Neural crest cell (in vitro differentiated cells): Measurements from ENCODE around the gene DIS3L2. TPM values are rescaled to one million over a fixed set of nuclear protein-coding genes. Genes with fewer than 3 reads are reported as not detected.

Experiments
- DNase-seq: peaks from one replicate; pipeline ENCODE4 v3.0.0; 2021; ENCODE audit warnings: low read depth, mixed read lengths, low spot score
- H3K27ac Mint-ChIP-seq: one replicate; pipeline ENCODE4 v1.8.0; 2021; ENCODE audit warnings: mild to moderate bottlenecking, mixed read lengths; ENCODE audit not compliant: unreplicated experiment
- H3K27me3 Mint-ChIP-seq: 2 replicates; pipeline ENCODE4 v1.8.0; 2021; ENCODE audit warnings: low read depth, mild to moderate bottlenecking, mixed read lengths
- H3K36me3 Mint-ChIP-seq: 2 replicates; pipeline ENCODE4 v1.8.0; 2021; ENCODE audit warnings: low read depth, mild to moderate bottlenecking, mixed read lengths
- H3K4me1 Mint-ChIP-seq: 2 replicates; pipeline ENCODE4 v1.8.0; 2021; ENCODE audit warnings: mixed read lengths
- H3K4me3 Mint-ChIP-seq: one replicate; pipeline ENCODE4 v1.8.0; 2021; ENCODE audit warnings: mild to moderate bottlenecking, mixed read lengths
- H3K9me3 Mint-ChIP-seq: 2 replicates; pipeline ENCODE4 v1.8.0; 2021; ENCODE audit warnings: mixed read lengths
- total RNA-seq: library from RNA; stranded (reverse); gene quantifications from 2 replicates; pipeline ENCODE4 v1.2.1, GENCODE V29; 2021
- TF ChIP-seq, protein P1 (sequence below): fragments of 200-600 bp; sonication (generic); conservative IDR thresholded peaks from 2 replicates; pipeline ENCODE4 v1.5.0; 2021; ENCODE audit warnings: antibody characterized with exemption, mild to moderate bottlenecking

Gene DIS3L2
- total RNA-seq, 1 donor from 2014 or later = 51.9 TPM

DNA sequence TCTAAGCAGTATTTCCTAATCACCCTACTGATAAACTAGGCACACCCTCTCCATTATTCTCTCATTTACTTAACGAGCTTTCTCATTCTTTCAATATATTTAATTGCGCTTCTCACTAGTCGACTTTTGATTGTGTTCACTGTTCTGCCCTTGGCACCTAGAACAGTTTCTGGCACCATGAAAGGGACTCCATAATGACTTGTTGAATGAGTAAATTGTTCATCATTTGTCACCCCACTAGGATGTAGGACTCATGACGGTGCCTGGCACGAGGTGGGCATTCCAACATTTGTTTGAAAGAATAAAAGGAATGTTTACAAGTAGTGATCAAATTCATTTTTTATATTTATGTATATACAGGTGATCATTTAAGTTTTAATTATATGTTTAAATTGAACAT, 123.7 kb downstream of the DIS3L2 start:
- Mint-ChIP-seq H3K36me3 (peaks cover 11% of the 10 kb centered on the region), H3K27me3 (no peaks in the 10 kb centered on the region), H3K27ac (no peak overlapping the region), H3K4me3 (no peak overlapping the region), H3K4me1 (peaks cover 1% of the 10 kb centered on the region), H3K9me3 (peaks cover 2% of the 10 kb centered on the region)
- TF ChIP-seq, protein P1, sequence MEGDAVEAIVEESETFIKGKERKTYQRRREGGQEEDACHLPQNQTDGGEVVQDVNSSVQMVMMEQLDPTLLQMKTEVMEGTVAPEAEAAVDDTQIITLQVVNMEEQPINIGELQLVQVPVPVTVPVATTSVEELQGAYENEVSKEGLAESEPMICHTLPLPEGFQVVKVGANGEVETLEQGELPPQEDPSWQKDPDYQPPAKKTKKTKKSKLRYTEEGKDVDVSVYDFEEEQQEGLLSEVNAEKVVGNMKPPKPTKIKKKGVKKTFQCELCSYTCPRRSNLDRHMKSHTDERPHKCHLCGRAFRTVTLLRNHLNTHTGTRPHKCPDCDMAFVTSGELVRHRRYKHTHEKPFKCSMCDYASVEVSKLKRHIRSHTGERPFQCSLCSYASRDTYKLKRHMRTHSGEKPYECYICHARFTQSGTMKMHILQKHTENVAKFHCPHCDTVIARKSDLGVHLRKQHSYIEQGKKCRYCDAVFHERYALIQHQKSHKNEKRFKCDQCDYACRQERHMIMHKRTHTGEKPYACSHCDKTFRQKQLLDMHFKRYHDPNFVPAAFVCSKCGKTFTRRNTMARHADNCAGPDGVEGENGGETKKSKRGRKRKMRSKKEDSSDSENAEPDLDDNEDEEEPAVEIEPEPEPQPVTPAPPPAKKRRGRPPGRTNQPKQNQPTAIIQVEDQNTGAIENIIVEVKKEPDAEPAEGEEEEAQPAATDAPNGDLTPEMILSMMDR = no peak
- DNase-seq = no peak

DNA sequence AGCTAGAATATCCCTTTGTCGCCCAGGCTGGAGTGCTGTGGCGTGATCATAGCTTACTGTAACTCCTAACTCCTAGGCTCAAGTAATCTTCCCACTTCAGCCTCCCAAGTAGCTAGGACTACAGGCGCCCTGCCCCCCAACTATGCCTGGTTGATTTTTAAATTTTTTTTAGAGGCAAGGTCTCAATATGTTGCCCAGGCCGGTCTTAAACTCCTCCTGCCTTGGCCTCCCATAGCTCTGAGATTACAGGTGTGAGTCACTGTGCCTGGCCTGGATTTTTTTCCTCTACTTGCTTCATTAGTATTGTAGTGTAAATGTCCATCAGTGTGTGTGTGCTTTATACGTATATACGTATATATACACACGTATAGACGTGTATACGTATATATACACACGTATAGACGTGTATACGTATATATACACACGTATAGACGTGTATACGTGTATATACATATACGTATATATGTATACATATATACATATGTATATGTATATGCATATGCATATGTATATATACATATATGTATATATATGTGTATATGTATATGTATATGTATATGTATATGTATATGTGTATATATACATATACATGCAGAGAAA, 124.4 kb downstream of the DIS3L2 start:
- DNase-seq = no peak
- no peak overlapping the region for H3K27ac Mint-ChIP-seq
- H3K4me1 Mint-ChIP-seq = peaks cover 6% of the 10 kb centered on the region
- no peak overlapping the region for H3K4me3 Mint-ChIP-seq
- H3K9me3 Mint-ChIP-seq = peaks cover 2% of the 10 kb centered on the region
- H3K27me3 Mint-ChIP-seq = no peaks in the 10 kb centered on the region
- TF ChIP-seq, protein P1 = no peak
- peaks cover 13% of the 10 kb centered on the region for H3K36me3 Mint-ChIP-seq

DNA sequence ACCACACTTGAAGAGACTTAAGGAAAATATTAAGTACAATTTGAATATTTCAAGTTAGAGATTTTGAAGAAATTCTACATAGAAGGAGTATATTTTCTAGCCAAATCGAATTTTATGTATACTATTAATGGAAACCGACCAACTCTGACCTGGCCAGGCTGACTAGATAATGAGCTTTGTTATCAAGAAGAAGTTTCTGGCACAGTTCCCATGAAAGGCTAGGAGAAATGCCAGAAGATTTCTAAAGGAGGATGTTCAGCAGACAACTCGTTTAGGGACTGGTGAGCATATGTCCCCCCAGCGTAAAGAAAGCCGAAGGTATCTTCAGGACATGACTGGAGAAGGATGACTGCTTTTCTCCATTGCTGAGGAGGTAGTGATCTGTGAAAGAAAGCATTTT, 127.3 kb downstream of the DIS3L2 start:
- DNase-seq = no peak
- Mint-ChIP-seq H3K27ac (no peak overlapping the region), H3K36me3 (peaks cover 26% of the 10 kb centered on the region), H3K9me3 (peaks cover 5% of the 10 kb centered on the region), H3K4me3 (no peak overlapping the region), H3K4me1 (peaks cover 11% of the 10 kb centered on the region), H3K27me3 (no peaks in the 10 kb centered on the region)
- TF ChIP-seq, protein P1 = no peak

GRCh38 chr2:232094201-232094600, 132.7 kb downstream of the DIS3L2 start:
- H3K9me3 Mint-ChIP-seq = peaks cover 17% of the 10 kb centered on the region
- H3K27ac Mint-ChIP-seq = peak overlapping the region; percentile 29
- H3K27me3 Mint-ChIP-seq = no peaks in the 10 kb centered on the region
- no peak for DNase-seq
- H3K36me3 Mint-ChIP-seq = peaks cover 63% of the 10 kb centered on the region
- TF ChIP-seq, protein P1 = no peak
- H3K4me3 Mint-ChIP-seq = no peak overlapping the region
- H3K4me1 Mint-ChIP-seq = peaks cover 11% of the 10 kb centered on the region

GRCh38 chr2:232094883-232095282, 133.4 kb downstream of the DIS3L2 start:
- no peak for DNase-seq
- peaks cover 63% of the 10 kb centered on the region for H3K36me3 Mint-ChIP-seq
- peaks cover 17% of the 10 kb centered on the region for H3K9me3 Mint-ChIP-seq
- no peak overlapping the region for H3K4me3 Mint-ChIP-seq
- TF ChIP-seq, protein P1 = no peak
- H3K27ac Mint-ChIP-seq = no peak overlapping the region
- H3K4me1 Mint-ChIP-seq = peaks cover 11% of the 10 kb centered on the region
- H3K27me3 Mint-ChIP-seq = no peaks in the 10 kb centered on the region
